ENCODE measurements around the gene RHOB.

RHOB gene

DNA sequence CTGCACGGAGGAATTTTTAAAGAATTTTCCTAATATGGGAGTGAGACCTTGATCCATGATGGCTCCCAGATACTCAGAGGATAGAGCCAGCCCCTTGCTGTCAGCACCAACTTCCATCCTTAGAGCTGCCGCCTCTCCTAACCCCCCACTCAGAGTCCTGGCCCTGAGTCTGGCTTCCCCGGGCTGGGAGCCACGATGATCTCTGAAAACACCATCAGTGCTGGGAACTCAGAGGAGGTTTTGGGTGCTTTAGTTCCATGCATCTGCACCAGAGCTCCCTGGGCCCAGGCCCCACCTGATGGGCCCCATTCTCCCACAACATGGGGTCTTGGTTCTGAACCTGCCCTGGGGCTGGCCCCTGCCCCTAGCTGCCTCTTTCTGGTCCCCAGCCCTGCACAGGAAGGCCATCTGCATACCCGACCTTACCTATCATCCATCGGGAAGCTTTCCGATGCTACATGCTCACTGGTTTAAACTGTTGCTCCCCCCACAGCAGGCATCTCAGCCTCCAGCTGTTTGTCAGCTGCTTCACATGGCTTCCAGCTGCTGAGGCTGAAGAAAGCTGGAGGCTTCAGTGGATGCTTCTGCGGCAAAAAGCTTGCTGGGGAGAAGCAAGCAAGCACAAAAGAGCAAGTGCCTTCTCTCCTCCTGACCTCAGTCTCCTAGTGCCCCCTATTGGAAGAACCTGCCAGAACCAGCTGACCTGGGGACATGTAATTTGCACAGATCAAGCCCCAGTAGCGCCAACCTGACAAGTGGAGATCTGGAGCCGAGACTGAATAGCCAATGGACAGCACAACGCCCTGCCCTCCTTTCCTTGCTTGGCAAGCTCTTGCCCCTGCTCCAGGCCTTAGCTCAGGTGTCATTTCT lies 24.2 kb upstream of the RHOB start:
- no peak for DNase-seq (ENCODE audit: low read depth)
- H3K4me3 ChIP-seq (ENCODE audit: low read length), result no peak overlapping the region
- TF ChIP-seq, protein P1, sequence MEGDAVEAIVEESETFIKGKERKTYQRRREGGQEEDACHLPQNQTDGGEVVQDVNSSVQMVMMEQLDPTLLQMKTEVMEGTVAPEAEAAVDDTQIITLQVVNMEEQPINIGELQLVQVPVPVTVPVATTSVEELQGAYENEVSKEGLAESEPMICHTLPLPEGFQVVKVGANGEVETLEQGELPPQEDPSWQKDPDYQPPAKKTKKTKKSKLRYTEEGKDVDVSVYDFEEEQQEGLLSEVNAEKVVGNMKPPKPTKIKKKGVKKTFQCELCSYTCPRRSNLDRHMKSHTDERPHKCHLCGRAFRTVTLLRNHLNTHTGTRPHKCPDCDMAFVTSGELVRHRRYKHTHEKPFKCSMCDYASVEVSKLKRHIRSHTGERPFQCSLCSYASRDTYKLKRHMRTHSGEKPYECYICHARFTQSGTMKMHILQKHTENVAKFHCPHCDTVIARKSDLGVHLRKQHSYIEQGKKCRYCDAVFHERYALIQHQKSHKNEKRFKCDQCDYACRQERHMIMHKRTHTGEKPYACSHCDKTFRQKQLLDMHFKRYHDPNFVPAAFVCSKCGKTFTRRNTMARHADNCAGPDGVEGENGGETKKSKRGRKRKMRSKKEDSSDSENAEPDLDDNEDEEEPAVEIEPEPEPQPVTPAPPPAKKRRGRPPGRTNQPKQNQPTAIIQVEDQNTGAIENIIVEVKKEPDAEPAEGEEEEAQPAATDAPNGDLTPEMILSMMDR (conservative IDR thresholded peaks at IDR 0.05; ENCODE audit: low read depth, low read length), result peak; percentile 23

DNA sequence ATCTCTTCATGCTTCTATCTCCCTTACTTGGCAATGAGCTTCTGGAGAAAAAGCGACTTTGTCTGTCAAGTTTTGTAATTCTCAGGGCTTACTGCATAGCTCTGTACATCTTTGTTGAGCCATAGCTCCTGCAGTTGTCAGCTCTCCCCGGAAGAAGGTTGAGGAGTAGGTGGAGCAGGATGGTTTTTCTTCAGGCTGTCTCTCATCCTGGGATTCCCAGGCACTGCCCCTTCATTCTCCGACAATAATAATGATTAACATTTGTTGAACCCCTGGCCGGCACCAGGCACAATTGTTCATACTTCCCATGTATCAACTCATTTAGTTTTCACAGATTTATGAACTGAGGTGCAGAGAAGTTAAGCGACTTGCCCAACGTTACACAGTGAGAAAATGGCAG lies 23.5 kb upstream of the RHOB start:
- DNase-seq (ENCODE audit: low read depth), result no peak
- TF ChIP-seq, protein P1 (conservative IDR thresholded peaks at IDR 0.05; ENCODE audit: low read depth, low read length), result no peak
- H3K4me3 ChIP-seq (ENCODE audit: low read length), result no peak overlapping the region

DNA sequence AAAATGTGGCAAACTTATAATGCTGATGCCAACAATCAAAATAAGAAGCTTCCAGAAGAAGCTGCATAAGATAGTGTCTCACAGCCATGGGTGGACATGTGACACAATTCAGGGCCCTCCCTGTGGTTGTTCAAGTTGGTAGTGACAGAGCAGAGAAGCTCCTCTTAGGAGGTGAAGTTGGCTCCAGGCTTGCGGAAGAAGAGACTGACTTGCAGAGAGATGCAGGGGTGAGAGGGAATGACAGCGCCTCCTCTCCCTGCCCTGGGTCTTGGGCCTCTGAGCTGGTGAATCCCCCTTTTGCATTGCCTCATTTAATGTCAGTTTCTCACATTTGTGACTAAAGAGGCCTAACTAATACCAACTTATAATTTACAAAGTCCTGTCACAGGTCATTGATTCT lies 23.0 kb upstream of the RHOB start:
- no peak for DNase-seq (ENCODE audit: low read depth)
- no peak overlapping the region for H3K4me3 ChIP-seq (ENCODE audit: low read length)
- TF ChIP-seq, protein P1 (conservative IDR thresholded peaks at IDR 0.05; ENCODE audit: low read depth, low read length), result no peak

DNA sequence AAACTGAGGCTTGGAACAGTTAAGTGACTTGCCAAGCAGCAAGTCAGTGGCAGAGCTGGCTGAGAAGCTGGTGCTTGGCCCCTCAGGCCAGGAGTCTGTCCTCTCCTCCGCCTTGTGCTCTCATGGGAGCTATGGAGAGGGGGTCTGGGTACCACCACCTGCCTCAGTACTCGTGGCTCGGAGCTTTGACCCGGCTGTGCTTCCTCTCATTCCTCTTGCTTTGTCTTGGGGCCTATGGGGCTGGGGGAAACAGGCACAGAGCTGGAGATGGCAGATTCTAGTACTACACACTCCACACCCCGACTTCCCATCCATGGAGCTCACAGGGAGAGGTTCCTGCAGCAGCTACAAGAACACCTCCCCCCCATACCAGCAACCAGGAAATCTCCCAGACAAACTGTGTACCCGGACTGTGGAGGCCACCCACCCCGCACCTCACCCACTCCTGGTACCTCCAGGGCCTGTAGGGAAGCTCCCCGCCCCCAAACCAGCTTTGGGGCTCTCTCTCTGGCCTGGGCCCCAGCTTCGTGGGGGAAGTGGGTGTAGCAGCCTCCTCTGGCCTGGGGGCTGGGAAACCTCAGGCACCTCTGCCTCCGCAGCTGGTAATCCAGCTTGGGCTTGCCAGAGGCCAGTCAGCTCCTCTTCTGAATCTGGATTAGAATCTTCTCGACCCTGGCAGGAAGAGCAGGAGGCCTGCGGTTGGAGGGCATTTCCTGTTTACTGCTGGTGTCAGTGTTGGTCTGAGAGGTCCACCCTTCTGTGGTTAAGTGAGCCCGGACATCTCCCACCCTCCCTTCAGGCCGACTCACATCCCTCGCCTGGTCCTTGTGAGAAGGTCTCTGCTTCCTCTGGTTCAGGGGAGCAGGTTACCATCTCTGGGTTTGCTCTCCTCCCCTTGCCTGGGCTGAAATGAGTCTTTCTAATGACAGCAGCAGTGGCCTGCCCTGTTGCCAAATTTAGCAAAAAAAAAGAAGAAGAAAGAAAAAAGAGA lies 22.3 kb upstream of the RHOB start:
- no peak for DNase-seq (ENCODE audit: low read depth)
- TF ChIP-seq, protein P1 (conservative IDR thresholded peaks at IDR 0.05; ENCODE audit: low read depth, low read length), result no peak
- no peak overlapping the region for H3K4me3 ChIP-seq (ENCODE audit: low read length)

DNA sequence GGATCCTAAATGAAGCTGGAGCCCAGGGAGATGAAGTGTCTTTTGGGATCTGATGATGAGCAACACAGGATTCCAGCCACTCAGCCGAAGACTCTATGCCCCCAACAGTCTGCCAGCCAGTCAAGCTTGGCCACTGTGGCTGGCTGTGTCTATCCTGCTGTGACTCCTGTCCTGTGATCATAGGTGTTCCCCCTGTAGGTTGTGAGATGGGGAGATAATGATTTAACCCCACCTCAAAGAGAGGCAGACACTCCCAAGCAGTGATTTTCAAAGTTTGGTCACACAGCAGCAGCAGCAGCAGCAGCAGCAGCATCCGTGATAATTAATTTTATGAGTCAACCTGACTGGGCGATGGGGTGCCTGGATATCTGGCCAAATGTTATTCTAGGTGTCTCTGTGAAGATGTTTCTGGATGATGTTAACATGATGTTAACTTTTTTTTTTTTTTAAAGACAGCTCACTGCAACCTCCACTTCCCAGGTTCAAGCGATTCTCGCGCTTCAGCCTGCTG lies 21.4 kb upstream of the RHOB start:
- H3K4me3 ChIP-seq (ENCODE audit: low read length), result no peak overlapping the region
- no peak for DNase-seq (ENCODE audit: low read depth)
- TF ChIP-seq, protein P1 (conservative IDR thresholded peaks at IDR 0.05; ENCODE audit: low read depth, low read length), result no peak

DNA sequence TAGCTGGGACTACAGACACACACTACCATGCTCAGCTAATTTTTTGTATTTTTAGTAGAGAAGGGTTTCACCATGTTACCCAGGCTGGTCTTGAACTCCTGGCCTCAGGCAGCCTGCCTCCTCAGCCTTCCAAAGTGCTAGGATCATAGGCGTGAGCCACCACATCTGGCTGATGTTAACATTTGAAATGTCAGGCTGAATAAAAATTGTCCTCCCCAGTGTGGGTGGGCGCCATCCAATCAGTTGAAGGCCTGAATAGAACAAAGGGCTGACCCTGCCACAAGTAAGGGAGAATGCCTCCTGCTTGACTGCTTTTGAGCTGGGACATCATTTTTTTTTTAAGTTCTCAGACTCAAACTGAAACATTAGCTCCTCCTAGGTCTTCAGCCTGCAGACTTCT lies 21.0 kb upstream of the RHOB start:
- TF ChIP-seq, protein P1 (conservative IDR thresholded peaks at IDR 0.05; ENCODE audit: low read depth, low read length), result no peak
- no peak for DNase-seq (ENCODE audit: low read depth)
- no peak overlapping the region for H3K4me3 ChIP-seq (ENCODE audit: low read length)

Data from retinal pigment epithelial cell (primary cell).